Measurements from ENCODE around the gene IGFBP2. TPM values are rescaled to one million over a fixed set of nuclear protein-coding genes. Genes with fewer than 3 reads are reported as not detected.

IGFBP2 gene
- total and polyA plus RNA-seq, 2 experiments from 2014 or later = 163 to 338 TPM

DNA sequence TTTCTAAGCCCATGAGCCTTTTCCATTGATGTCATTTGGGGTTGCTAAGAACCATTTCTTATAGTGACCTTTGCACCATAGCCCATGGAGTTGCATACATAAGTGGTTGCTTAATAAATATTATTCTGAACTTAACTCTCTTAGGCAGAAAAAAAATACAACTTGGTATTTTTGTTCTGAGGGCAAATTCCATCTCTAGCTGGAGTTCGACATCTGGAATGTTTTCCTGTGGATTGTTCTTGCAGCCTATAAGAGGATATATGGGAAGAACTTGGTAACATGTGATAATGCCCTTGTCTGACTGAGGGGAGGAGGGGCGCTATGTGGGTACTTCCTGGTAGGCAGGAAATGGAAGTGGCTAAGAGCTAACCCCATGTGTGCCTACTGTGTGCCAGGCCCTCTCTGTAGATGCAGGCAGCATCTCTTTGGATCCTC, 20.7 kb downstream of the IGFBP2 start:
- Histone ChIP-seq H2AFZ (no peak overlapping the region), H3K36me3 (replicated peaks; ENCODE audit: insufficient read depth, low read depth) (no peaks in the 10 kb centered on the region), H3K4me2 (no peak overlapping the region), H3K9me2 (replicated peaks; ENCODE audit: insufficient read depth) (no peaks in the 10 kb centered on the region), H4K20me1 (ENCODE audit: insufficient read depth, poor library complexity, severe bottlenecking) (no peaks in the 10 kb centered on the region), H3K27me3 (no peaks in the 10 kb centered on the region), H3K27ac (peak overlapping the region; percentile 87), H3K4me3 (no peak overlapping the region), H3K79me2 (peaks cover 38% of the 10 kb centered on the region), H3K4me1 (ENCODE audit: insufficient read depth) (peaks cover 22% of the 10 kb centered on the region), H3K9me3 (ENCODE audit: low read depth) (no peaks in the 10 kb centered on the region)
- DNase-seq (ENCODE audit: low spot score) = peak; percentile 56
- WGBS (ENCODE audit: low lambda C conversion rate, missing lambda C conversion rate) = 51% methylated on average over 2 of the region's 2 CpGs
- TF ChIP-seq EZH2phosphoT487 (IDR thresholded peaks at IDR 0.05; ENCODE audit: low read depth, severe bottlenecking, unreplicated experiment) = no peak
- TF ChIP-seq CTCF (IDR thresholded peaks at IDR 0.05; ENCODE audit: poor library complexity) = no peak
- no peak for TF ChIP-seq EZH2 (IDR thresholded peaks at IDR 0.05; ENCODE audit: borderline replicate concordance)

DNA sequence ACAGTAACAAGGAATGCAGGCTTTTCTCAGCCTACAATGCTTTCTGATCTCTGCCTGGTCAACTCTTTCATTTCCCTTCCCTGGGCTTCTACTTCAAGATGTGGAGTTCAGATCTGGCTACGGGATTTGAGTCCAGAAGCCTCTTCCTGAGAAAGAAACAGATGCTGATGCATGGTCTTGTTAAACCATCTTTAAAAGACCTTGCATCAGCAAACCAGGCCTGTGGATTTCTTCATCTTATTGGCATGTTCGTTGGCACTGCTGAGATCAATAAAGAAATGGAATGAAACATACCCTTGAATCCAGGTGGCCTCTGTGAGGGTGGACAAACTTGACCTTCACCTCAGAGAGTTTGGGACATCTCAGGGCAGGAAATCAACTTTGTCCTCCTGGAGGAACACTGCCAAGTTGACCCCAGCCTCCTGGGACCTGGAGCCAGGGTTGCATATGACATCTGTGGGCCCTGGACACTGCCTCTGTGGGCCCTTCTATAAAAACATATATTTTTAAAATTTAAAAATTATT, 21.4 kb downstream of the IGFBP2 start:
- DNase-seq (ENCODE audit: low spot score) = no peak
- Histone ChIP-seq H2AFZ (no peak overlapping the region), H3K27me3 (no peaks in the 10 kb centered on the region), H4K20me1 (ENCODE audit: insufficient read depth, poor library complexity, severe bottlenecking) (no peaks in the 10 kb centered on the region), H3K9me3 (ENCODE audit: low read depth) (no peaks in the 10 kb centered on the region), H3K9me2 (replicated peaks; ENCODE audit: insufficient read depth) (no peaks in the 10 kb centered on the region), H3K4me3 (no peak overlapping the region), H3K27ac (peak overlapping the region; percentile 87), H3K4me2 (no peak overlapping the region), H3K36me3 (replicated peaks; ENCODE audit: insufficient read depth, low read depth) (no peaks in the 10 kb centered on the region), H3K4me1 (ENCODE audit: insufficient read depth) (peaks cover 22% of the 10 kb centered on the region), H3K79me2 (peaks cover 38% of the 10 kb centered on the region)
- WGBS (ENCODE audit: low lambda C conversion rate, missing lambda C conversion rate) = 87% methylated on average over 2 of the region's 2 CpGs
- TF ChIP-seq EZH2phosphoT487 (IDR thresholded peaks at IDR 0.05; ENCODE audit: low read depth, severe bottlenecking, unreplicated experiment) (no peak), EZH2 (IDR thresholded peaks at IDR 0.05; ENCODE audit: borderline replicate concordance) (no peak), CTCF (IDR thresholded peaks at IDR 0.05; ENCODE audit: poor library complexity) (no peak)

DNA sequence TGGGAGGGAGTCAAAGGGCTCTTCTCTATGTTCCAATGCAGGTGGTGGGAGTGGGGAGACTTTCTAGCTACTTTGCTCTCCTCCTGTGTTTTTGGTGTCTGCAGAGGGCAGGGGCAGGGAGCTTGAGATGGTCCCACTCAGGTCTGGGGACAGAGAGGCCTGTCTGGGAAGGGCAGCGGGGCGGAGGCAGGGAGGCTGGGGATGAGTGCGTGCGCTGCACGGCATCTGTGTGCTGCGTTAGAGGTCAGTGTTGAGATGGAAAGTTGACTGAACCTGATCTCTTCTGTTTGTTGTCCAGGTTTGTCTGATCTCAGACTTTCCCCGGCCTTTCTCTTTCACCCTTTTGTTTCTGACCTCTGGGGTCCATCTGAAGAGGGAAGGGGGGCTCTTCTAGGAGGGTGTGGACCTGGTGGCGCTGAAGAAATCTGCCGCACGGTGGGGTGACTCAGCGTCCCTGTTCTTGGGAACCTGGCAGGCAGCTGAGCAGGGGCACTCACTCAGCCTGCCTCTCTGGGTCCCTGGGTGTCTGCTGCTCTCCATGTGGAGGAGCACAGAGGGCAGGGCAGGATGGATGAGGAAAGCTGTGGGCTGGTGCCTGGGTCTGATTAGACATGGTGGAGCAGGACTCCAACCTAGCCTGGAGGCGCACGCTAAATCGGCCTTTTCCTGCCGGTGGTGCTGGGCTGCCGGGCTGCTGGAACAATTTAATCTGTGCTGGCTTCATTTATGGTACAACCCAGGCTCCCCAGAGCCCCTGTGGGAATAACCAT, 24.1 kb downstream of the IGFBP2 start:
- Histone ChIP-seq H4K20me1 (ENCODE audit: insufficient read depth, poor library complexity, severe bottlenecking) (no peaks in the 10 kb centered on the region), H3K27me3 (no peaks in the 10 kb centered on the region), H3K4me3 (no peak overlapping the region), H3K9me2 (replicated peaks; ENCODE audit: insufficient read depth) (no peaks in the 10 kb centered on the region), H3K36me3 (replicated peaks; ENCODE audit: insufficient read depth, low read depth) (no peaks in the 10 kb centered on the region), H3K4me2 (no peak overlapping the region), H2AFZ (no peak overlapping the region), H3K9me3 (ENCODE audit: low read depth) (no peaks in the 10 kb centered on the region), H3K4me1 (ENCODE audit: insufficient read depth) (peaks cover 13% of the 10 kb centered on the region), H3K79me2 (peaks cover 24% of the 10 kb centered on the region), H3K27ac (no peak overlapping the region)
- DNase-seq (ENCODE audit: low spot score) = no peak
- TF ChIP-seq CTCF (IDR thresholded peaks at IDR 0.05; ENCODE audit: poor library complexity) (no peak), EZH2phosphoT487 (IDR thresholded peaks at IDR 0.05; ENCODE audit: low read depth, severe bottlenecking, unreplicated experiment) (no peak), EZH2 (IDR thresholded peaks at IDR 0.05; ENCODE audit: borderline replicate concordance) (no peak)
- WGBS (ENCODE audit: low lambda C conversion rate, missing lambda C conversion rate) = 89% methylated on average over 16 of the region's 16 CpGs
